GM19099 (cell line): ENCODE results near the gene BIN2.

Experiments used
- POLR2A ChIP-seq: IDR thresholded peaks from 3 replicates; pipeline ENCODE4 v1.6.1; 2011; ENCODE audit warnings: low read depth; ENCODE audit not compliant: insufficient read length; ENCODE audit errors: extremely low read depth

The BIN2 gene

GRCh38 chr12:51323966-51324895 is at the start of gene BIN2:
TSS of gene BIN2 (minus strand) at chr12:51324174. CDS start at chr12:51324102, 72 bp downstream.
- TF ChIP-seq POLR2A = peak; percentile 80

- no peak for TF ChIP-seq POLR2A
These were observed 49.2 kb upstream of the BIN2 start for GRCh38 chr12:51373187-51373586.

- no peak for TF ChIP-seq POLR2A
These were observed 48.0 kb upstream of the BIN2 start for GRCh38 chr12:51372021-51372420.

GRCh38 chr12:51371295-51371953 is 47.5 kb upstream of the BIN2 start:
- TF ChIP-seq POLR2A = no peak

GRCh38 chr12:51370667-51371066 is 46.7 kb upstream of the BIN2 start:
- no peak for TF ChIP-seq POLR2A

- TF ChIP-seq POLR2A = no peak
These were observed 45.6 kb upstream of the BIN2 start for GRCh38 chr12:51369581-51369980.

GRCh38 chr12:51368640-51369517 is 44.9 kb upstream of the BIN2 start:
- TF ChIP-seq POLR2A = peak; percentile 25

GRCh38 chr12:51365276-51365675 is 41.3 kb upstream of the BIN2 start:
- no peak for TF ChIP-seq POLR2A

- no peak for TF ChIP-seq POLR2A
These were observed 40.0 kb upstream of the BIN2 start for GRCh38 chr12:51364001-51364400.

- no peak for TF ChIP-seq POLR2A
These were observed 38.9 kb upstream of the BIN2 start for GRCh38 chr12:51362747-51363342.

GRCh38 chr12:51362307-51362706 is 38.3 kb upstream of the BIN2 start:
- no peak for TF ChIP-seq POLR2A

GRCh38 chr12:51361161-51362016 is 37.4 kb upstream of the BIN2 start:
- no peak for TF ChIP-seq POLR2A

- no peak for TF ChIP-seq POLR2A
These were observed 36.3 kb upstream of the BIN2 start for GRCh38 chr12:51360315-51360714.

GRCh38 chr12:51359851-51360250 is 35.9 kb upstream of the BIN2 start:
- no peak for TF ChIP-seq POLR2A
